ENCODE results near the gene ARL2BP. TPM values are rescaled to one million over a fixed set of nuclear protein-coding genes. Genes with fewer than 3 reads are reported as not detected.
A peak's percentile ranks its signal among the peaks of the same experiment; 100 is the strongest.

The ARL2BP gene
- total and polyA plus RNA-seq, 2 of the 13 experiments (the other 11 are each of a cell fraction or from before 2014, with no cell fraction given): 64.3 to 67.6 TPM

DNA sequence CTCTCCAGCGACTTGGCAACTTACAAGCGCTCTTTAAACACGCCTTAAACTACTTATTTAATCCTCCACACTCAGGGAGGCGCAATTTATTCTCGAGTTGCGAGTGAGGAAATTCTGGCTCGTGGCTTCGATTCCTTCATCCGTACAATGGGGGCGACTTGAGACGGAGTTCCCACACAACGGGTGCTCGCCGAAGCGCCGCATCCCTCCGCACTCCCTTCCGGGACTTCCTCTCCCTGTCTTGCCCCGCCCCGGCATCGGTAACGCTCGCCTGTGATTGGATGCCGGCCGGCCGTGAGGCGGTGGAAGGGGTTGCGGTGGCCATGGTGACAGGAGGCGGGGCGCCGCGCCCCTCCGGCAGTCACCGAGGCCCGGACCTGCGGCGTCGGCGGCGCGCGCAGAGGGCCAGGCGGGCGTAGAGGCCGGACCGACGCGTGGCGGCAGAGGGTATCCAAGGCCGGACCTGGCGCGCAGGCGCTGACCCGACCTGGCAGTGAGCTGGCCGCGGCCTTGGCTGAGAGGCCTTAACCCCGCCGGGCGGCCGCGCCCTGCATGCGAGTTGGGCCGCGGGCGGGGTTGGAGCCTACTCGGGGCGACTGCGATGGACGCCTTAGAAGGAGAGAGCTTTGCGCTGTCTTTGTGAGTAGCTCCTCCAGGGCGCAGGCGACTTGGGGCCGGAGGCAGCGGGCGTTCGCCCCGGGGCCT, at the start of gene ARL2BP (continued):
- TF ChIP-seq JUND (CRISPR knock-in tag; IDR thresholded peaks at IDR 0.05) (peak; percentile 42; the same call in 1 of the 2 replicates), TBX2 (CRISPR knock-in tag; IDR thresholded peaks at IDR 0.05; ENCODE audit: borderline replicate concordance) (peak; percentile 95), ZNF317 (CRISPR knock-in tag; IDR thresholded peaks at IDR 0.05) (0 out of 2 replicates have a peak, but pooled peaks have one; percentile 69), HOXA5 (CRISPR knock-in tag; IDR thresholded peaks at IDR 0.05) (peak; percentile 65), SOX5 (CRISPR knock-in tag; IDR thresholded peaks at IDR 0.05; ENCODE audit: borderline replicate concordance) (peak; percentile 28; the same call in 1 of the 2 replicates), ZNF549 (CRISPR knock-in tag; IDR thresholded peaks at IDR 0.05) (peak; percentile 60; the same call in 1 of the 2 replicates), POLR2G (IDR thresholded peaks at IDR 0.05; ENCODE audit: low read depth, low read length) (peak; percentile 95), KDM6A (CRISPR knock-in tag; IDR thresholded peaks at IDR 0.05; ENCODE audit: low read depth) (peak; percentile 49; the same call in 1 of the 2 replicates), ELF4 (CRISPR knock-in tag; IDR thresholded peaks at IDR 0.05; ENCODE audit: borderline replicate concordance) (peak; percentile 48; the same call in 1 of the 2 replicates), ZBTB21 (CRISPR knock-in tag; IDR thresholded peaks at IDR 0.05) (0 out of 2 replicates have a peak, but pooled peaks have one; percentile 57), ZMYM4 (CRISPR knock-in tag; IDR thresholded peaks at IDR 0.05) (peak; percentile 83), ZNF329 (CRISPR knock-in tag; IDR thresholded peaks at IDR 0.05; ENCODE audit: low read depth) (0 out of 2 replicates have a peak, but pooled peaks have one; percentile 69)
- TF ChIP-seq, protein P1, sequence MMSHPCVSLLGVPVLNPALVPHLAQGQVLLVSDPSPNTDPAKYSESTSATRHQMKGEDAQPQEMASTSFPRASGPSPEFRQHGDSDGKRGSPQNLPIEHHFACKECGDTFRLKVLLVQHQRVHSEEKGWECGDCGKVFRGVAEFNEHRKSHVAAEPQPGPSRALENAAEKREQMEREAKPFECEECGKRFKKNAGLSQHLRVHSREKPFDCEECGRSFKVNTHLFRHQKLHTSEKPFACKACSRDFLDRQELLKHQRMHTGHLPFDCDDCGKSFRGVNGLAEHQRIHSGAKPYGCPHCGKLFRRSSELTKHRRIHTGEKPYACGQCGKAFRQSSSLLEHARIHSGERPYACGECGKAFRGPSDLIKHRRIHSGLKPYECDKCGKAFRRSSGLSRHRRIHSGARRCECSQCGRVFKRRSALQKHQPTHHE (CRISPR knock-in tag; IDR thresholded peaks at IDR 0.05; ENCODE audit: borderline replicate concordance): peak; percentile 87
- TF ChIP-seq, protein P2, sequence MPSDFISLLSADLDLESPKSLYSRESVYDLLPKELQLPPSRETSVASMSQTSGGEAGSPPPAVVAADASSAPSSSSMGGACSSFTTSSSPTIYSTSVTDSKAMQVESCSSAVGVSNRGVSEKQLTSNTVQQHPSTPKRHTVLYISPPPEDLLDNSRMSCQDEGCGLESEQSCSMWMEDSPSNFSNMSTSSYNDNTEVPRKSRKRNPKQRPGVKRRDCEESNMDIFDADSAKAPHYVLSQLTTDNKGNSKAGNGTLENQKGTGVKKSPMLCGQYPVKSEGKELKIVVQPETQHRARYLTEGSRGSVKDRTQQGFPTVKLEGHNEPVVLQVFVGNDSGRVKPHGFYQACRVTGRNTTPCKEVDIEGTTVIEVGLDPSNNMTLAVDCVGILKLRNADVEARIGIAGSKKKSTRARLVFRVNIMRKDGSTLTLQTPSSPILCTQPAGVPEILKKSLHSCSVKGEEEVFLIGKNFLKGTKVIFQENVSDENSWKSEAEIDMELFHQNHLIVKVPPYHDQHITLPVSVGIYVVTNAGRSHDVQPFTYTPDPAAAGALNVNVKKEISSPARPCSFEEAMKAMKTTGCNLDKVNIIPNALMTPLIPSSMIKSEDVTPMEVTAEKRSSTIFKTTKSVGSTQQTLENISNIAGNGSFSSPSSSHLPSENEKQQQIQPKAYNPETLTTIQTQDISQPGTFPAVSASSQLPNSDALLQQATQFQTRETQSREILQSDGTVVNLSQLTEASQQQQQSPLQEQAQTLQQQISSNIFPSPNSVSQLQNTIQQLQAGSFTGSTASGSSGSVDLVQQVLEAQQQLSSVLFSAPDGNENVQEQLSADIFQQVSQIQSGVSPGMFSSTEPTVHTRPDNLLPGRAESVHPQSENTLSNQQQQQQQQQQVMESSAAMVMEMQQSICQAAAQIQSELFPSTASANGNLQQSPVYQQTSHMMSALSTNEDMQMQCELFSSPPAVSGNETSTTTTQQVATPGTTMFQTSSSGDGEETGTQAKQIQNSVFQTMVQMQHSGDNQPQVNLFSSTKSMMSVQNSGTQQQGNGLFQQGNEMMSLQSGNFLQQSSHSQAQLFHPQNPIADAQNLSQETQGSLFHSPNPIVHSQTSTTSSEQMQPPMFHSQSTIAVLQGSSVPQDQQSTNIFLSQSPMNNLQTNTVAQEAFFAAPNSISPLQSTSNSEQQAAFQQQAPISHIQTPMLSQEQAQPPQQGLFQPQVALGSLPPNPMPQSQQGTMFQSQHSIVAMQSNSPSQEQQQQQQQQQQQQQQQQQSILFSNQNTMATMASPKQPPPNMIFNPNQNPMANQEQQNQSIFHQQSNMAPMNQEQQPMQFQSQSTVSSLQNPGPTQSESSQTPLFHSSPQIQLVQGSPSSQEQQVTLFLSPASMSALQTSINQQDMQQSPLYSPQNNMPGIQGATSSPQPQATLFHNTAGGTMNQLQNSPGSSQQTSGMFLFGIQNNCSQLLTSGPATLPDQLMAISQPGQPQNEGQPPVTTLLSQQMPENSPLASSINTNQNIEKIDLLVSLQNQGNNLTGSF (CRISPR knock-in tag; IDR thresholded peaks at IDR 0.05): peak; percentile 79
- TF ChIP-seq, protein P3, sequence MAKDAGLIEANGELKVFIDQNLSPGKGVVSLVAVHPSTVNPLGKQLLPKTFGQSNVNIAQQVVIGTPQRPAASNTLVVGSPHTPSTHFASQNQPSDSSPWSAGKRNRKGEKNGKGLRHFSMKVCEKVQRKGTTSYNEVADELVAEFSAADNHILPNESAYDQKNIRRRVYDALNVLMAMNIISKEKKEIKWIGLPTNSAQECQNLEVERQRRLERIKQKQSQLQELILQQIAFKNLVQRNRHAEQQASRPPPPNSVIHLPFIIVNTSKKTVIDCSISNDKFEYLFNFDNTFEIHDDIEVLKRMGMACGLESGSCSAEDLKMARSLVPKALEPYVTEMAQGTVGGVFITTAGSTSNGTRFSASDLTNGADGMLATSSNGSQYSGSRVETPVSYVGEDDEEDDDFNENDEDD (CRISPR knock-in tag; IDR thresholded peaks at IDR 0.05; ENCODE audit: borderline replicate concordance): peak; percentile 92; the same call in 1 of the 2 replicates
- TF ChIP-seq, protein P4, sequence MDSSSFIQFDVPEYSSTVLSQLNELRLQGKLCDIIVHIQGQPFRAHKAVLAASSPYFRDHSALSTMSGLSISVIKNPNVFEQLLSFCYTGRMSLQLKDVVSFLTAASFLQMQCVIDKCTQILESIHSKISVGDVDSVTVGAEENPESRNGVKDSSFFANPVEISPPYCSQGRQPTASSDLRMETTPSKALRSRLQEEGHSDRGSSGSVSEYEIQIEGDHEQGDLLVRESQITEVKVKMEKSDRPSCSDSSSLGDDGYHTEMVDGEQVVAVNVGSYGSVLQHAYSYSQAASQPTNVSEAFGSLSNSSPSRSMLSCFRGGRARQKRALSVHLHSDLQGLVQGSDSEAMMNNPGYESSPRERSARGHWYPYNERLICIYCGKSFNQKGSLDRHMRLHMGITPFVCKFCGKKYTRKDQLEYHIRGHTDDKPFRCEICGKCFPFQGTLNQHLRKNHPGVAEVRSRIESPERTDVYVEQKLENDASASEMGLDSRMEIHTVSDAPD (CRISPR knock-in tag; IDR thresholded peaks at IDR 0.05): peak; percentile 90
- TF ChIP-seq, protein P5, sequence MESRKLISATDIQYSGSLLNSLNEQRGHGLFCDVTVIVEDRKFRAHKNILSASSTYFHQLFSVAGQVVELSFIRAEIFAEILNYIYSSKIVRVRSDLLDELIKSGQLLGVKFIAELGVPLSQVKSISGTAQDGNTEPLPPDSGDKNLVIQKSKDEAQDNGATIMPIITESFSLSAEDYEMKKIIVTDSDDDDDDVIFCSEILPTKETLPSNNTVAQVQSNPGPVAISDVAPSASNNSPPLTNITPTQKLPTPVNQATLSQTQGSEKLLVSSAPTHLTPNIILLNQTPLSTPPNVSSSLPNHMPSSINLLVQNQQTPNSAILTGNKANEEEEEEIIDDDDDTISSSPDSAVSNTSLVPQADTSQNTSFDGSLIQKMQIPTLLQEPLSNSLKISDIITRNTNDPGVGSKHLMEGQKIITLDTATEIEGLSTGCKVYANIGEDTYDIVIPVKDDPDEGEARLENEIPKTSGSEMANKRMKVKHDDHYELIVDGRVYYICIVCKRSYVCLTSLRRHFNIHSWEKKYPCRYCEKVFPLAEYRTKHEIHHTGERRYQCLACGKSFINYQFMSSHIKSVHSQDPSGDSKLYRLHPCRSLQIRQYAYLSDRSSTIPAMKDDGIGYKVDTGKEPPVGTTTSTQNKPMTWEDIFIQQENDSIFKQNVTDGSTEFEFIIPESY (CRISPR knock-in tag; IDR thresholded peaks at IDR 0.05): no peak; the same call in 1 of the 2 replicates
